Naive thymus-derived CD4-positive, alpha-beta T cell (primary cell): ENCODE results near the gene STAT3. TPM values are rescaled to one million over a fixed set of nuclear protein-coding genes. Genes with fewer than 3 reads are reported as not detected.

ENCODE experiments used
- ATAC-seq: fragments of 150-1000 bp; cut with Tn5 transposase; 2 replicates; pipeline ENCODE4 v1.10.0; 2021; ENCODE audit warnings: mild to moderate bottlenecking, moderate library complexity
- CTCF ChIA-PET: fragments of 350-600 bp; sonication (Branson Sonifier 250); formaldehyde crosslinking; loops from one replicate; lab custom pipeline; 2021; ENCODE audit warnings: antibody characterized with exemption; lab: Charles Lee
- POLR2A ChIA-PET: fragments of 350-600 bp; sonication (Branson Sonifier 250); formaldehyde crosslinking; loops from one replicate; lab custom pipeline; 2021; ENCODE audit warnings: antibody characterized with exemption, inconsistent platforms; lab: Charles Lee
- DNase-seq, 9 donors: peaks; one replicate each; pipeline versions ENCODE4 v3.0.0 to v3.0.0-alpha.2; 2020 to 2022; ENCODE audit warnings: mixed read lengths in 1 of 9
- H3K27ac ChIP-seq: one replicate; pipeline ENCODE4 v1.7.0; 2013; ENCODE audit warnings: mild to moderate bottlenecking, low read depth, low read length, moderate library complexity
- H3K27me3 ChIP-seq, 2 donors: one replicate each; pipeline ENCODE4 v1.7.0; 2013; ENCODE audit warnings: low read length in 2 of 2, mild to moderate bottlenecking in 2 of 2, moderate library complexity in 2 of 2; ENCODE audit not compliant: control insufficient read depth in 2 of 2, insufficient read depth in 2 of 2
- H3K36me3 ChIP-seq, 3 experiments: 1 replicate in 2 of 3; 2 replicates in 1 of 3; pipeline ENCODE4 v1.7.0; 2013; ENCODE audit warnings: low read length in 3 of 3, mild to moderate bottlenecking in 3 of 3, moderate library complexity in 1 of 3; ENCODE audit not compliant: insufficient read depth in 3 of 3, control insufficient read depth in 2 of 3
- H3K4me1 ChIP-seq, 2 donors: one replicate each; pipeline ENCODE4 v1.7.0; 2013; ENCODE audit warnings: low read length in 2 of 2, mild to moderate bottlenecking in 2 of 2, moderate library complexity in 1 of 2; ENCODE audit not compliant: control insufficient read depth in 2 of 2, insufficient read depth in 2 of 2
- H3K4me3 ChIP-seq: 2 replicates; pipeline ENCODE4 v1.7.0; 2013; ENCODE audit warnings: mild to moderate bottlenecking, low read length
- H3K9me3 ChIP-seq, 3 experiments: 1 replicate in 2 of 3; 2 replicates in 1 of 3; pipeline ENCODE4 v1.7.0; 2013; ENCODE audit warnings: low read length in 3 of 3; ENCODE audit not compliant: control insufficient read depth in 2 of 3
- H3K27ac Mint-ChIP-seq, 9 donors: one replicate each; pipeline ENCODE4 v1.8.0; 2020 to 2022; ENCODE audit warnings: mixed read lengths in 9 of 9, mild to moderate bottlenecking in 8 of 9, moderate library complexity in 5 of 9, inconsistent platforms in 2 of 9
- H3K27me3 Mint-ChIP-seq, 5 donors: one replicate each; pipeline ENCODE4 v1.8.0; 2021 to 2022; ENCODE audit warnings: mixed read lengths in 5 of 5, mild to moderate bottlenecking in 1 of 5
- H3K36me3 Mint-ChIP-seq, 5 donors: one replicate each; pipeline ENCODE4 v1.8.0; 2020 to 2022; ENCODE audit warnings: mixed read lengths in 5 of 5, mild to moderate bottlenecking in 3 of 5, inconsistent platforms in 1 of 5
- H3K4me1 Mint-ChIP-seq, 7 donors: one replicate each; pipeline ENCODE4 v1.8.0; 2020 to 2022; ENCODE audit warnings: mixed read lengths in 7 of 7, mild to moderate bottlenecking in 3 of 7, inconsistent platforms in 1 of 7
- H3K4me3 Mint-ChIP-seq, 10 donors: one replicate each; pipeline ENCODE4 v1.8.0; 2020 to 2022; ENCODE audit warnings: mild to moderate bottlenecking in 10 of 10, mixed read lengths in 10 of 10, moderate library complexity in 6 of 10, inconsistent platforms in 2 of 10
- H3K9me3 Mint-ChIP-seq, 11 donors: one replicate each; pipeline ENCODE4 v1.8.0; 2020 to 2022; ENCODE audit warnings: mixed read lengths in 11 of 11, mild to moderate bottlenecking in 4 of 11, inconsistent platforms in 1 of 11, moderate library complexity in 1 of 11
- intact Hi-C, 2 donors: fragments of 100-400 bp; cut with micrococcal nuclease; formaldehyde crosslinking; loops; one replicate each; pipeline ENCODE4 v1.15.1; 2023
- polyA plus RNA-seq, 2 donors: library from polyadenylated mRNA; unstranded; fragments of 300-500 nt; fragmentation: Illumina TruSeq; gene quantifications; one replicate each; pipeline ENCODE4 v1.2.3, GENCODE V29; 2021
- total RNA-seq, 6 experiments: library from RNA in 5 of 6; stranded (reverse) in 5 of 6; gene quantifications; 1 replicate in 5 of 6; 2 replicates in 1 of 6; pipeline ENCODE4 v1.2.3 and lab custom pipeline; 2021 to 2026

STAT3 gene
- total and polyA plus RNA-seq, 7 experiments from 2014 or later = 133 to 275 (median 189) TPM

GRCh38 chr17:42386777-42387657 lies 1.2 kb downstream of the STAT3 start:
- no peaks in the 10 kb centered on the region for H3K27me3 ChIP-seq
- H3K4me3 ChIP-seq = peak overlapping the region; percentile 65
- peak overlapping the region; percentile 94 for H3K27ac ChIP-seq
- Mint-ChIP-seq H3K27me3 (peaks cover 0 to 3% (median 0%) of the 10 kb centered on the region in 5 donors), H3K27ac (peak overlapping the region; percentile 99 to 100 (median 100)), H3K4me1 (peaks cover 37 to 69% (median 63%) of the 10 kb centered on the region in 7 donors), H3K4me3 (peak overlapping the region; percentile 87 to 99 (median 96)), H3K9me3 (peaks cover 0 to 4% (median 0%) of the 10 kb centered on the region in 11 donors), H3K36me3 (peaks cover 0 to 9% (median 0%) of the 10 kb centered on the region in 5 donors)
- ATAC-seq (no peak), DNase-seq (peak in 5 of 9 donors; percentile 25 to 56 (median 39))
- H3K9me3 ChIP-seq = no peaks in the 10 kb centered on the region
- POLR2A ChIA-PET = interaction anchor here (0.6 to 4.0 kb wide), 8 partner anchors 11 to 137 kb away, joined by 3 to 51 read pairs (median 11); no protein-coding TSS in a partner anchor
- CTCF ChIA-PET = no interaction called here
- intact Hi-C loops = loop anchor here (5.0 to 10.0 kb wide), 4 partner anchors 70 to 1000 kb away; partner anchors contain the start of genes ATP6V0A1 (in 1 of the 2) and KCNH4 (in 1 of the 2)
- peaks cover 13 to 20% of the 10 kb centered on the region in 2 donors for H3K4me1 ChIP-seq
- H3K36me3 ChIP-seq = peaks cover 0 to 7% (median 0%) of the 10 kb centered on the region in 3 experiments

DNA sequence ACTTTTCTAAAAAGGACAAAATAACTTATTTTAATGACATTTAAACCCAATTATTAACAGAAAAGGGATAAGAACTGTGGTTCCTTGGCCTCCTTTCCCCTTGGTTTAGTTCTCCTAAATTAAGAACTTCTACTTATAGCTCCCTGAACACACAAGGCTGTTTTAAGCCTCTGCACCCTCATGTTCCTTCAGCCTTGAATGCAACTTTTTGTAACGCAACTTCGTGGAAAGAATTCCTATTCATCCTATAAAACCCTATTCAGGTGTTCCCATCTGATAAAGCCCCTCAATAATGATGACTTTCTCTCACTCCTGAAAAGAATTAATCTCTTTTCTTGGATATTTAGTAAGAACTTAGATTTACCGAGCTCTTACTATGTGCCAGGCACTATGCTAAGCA lies 6.3 kb downstream of the STAT3 start:
- H3K36me3 Mint-ChIP-seq = peaks cover 0 to 12% (median 6%) of the 10 kb centered on the region in 5 donors
- ChIA-PET CTCF (no interaction called here), POLR2A (interaction anchor here (0.7 to 0.8 kb wide), 2 partner anchors 20 to 173 kb away, joined by 3 read pairs; no protein-coding TSS in a partner anchor)
- Histone ChIP-seq H3K27ac (no peak overlapping the region), H3K27me3 (no peaks in the 10 kb centered on the region), H3K4me1 (peaks cover 27 to 29% of the 10 kb centered on the region in 2 donors), H3K4me3 (no peak overlapping the region), H3K36me3 (no peaks in the 10 kb centered on the region), H3K9me3 (no peaks in the 10 kb centered on the region)
- intact Hi-C loops = loop anchor here in 1 of 2 donors (10.0 kb wide), 1 partner anchor 983 kb away; no protein-coding TSS in a partner anchor
- H3K4me1 Mint-ChIP-seq = peaks cover 48 to 92% (median 82%) of the 10 kb centered on the region in 7 donors
- H3K9me3 Mint-ChIP-seq = peaks cover 0 to 4% (median 0%) of the 10 kb centered on the region in 11 donors
- DNase-seq = no peak
- peak overlapping the region; percentile 18 to 79 (median 54) for H3K27ac Mint-ChIP-seq
- peak overlapping the region in 4 of 10 donors; percentile 4 to 37 (median 26) for H3K4me3 Mint-ChIP-seq
- no peaks in the 10 kb centered on the region for H3K27me3 Mint-ChIP-seq
- ATAC-seq = no peak

- DNase-seq (no peak), ATAC-seq (no peak)
- peaks cover 0 to 8% (median 6%) of the 10 kb centered on the region in 5 donors for H3K36me3 Mint-ChIP-seq
- CTCF ChIA-PET = no interaction called here
- H3K27ac Mint-ChIP-seq = peak overlapping the region in 5 of 9 donors; percentile 23 to 63 (median 38)
- peaks cover 41 to 83% (median 76%) of the 10 kb centered on the region in 7 donors for H3K4me1 Mint-ChIP-seq
- H3K4me3 Mint-ChIP-seq = peak overlapping the region in 3 of 10 donors; percentile 18 to 40 (median 37)
- H3K4me3 ChIP-seq = no peak overlapping the region
- no peaks in the 10 kb centered on the region for H3K27me3 Mint-ChIP-seq
- no peaks in the 10 kb centered on the region for H3K27me3 ChIP-seq
- intact Hi-C loops = loop anchor here in 1 of 2 donors (10.0 kb wide), 1 partner anchor 984 kb away; no protein-coding TSS in a partner anchor
- H3K4me1 ChIP-seq = peaks cover 21 to 27% of the 10 kb centered on the region in 2 donors
- H3K9me3 ChIP-seq = no peaks in the 10 kb centered on the region
- H3K9me3 Mint-ChIP-seq = no peaks in the 10 kb centered on the region
- no peak overlapping the region for H3K27ac ChIP-seq
- POLR2A ChIA-PET = interaction anchor here (0.8 to 1.4 kb wide), 2 partner anchors 8 to 172 kb away, joined by 3 to 4 read pairs; partner anchors contain the start of gene STAT3
- H3K36me3 ChIP-seq = no peaks in the 10 kb centered on the region
Measured at GRCh38 chr17:42380935-42381334, 7.3 kb downstream of the STAT3 start.

DNA sequence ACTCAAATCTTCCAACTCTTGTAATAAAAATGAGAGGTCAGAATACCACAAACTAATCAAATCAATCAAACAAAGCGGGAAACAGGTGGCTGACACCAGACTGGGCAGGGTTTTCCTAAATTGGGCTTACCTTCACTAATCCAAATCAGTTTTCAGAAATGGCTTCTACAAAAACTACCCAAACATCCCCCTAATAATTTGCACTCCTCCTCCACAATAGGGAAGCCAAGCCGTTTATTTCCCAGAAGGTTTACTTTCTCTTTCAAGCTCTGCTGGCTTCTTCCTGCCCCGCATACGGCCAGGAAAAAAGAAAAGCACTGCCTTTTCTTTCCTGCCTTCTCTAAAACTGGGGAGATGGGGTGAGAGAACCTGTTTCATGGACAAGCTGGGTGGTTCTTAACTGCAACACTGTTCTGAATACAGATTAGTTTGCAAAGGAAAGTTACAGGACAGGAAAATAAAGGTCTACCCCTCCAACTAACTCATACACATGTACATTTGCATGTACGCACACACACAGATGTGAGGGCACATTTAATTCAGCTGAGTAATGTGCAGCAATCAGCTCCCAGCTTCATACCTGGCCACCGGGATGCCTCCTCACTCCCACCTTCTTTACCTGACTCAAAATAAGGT lies 9.2 kb downstream of the STAT3 start:
- Mint-ChIP-seq H3K4me1 (peaks cover 42 to 82% (median 73%) of the 10 kb centered on the region in 7 donors), H3K27me3 (no peaks in the 10 kb centered on the region), H3K27ac (peak overlapping the region; percentile 63 to 89 (median 86)), H3K4me3 (peak overlapping the region; percentile 69 to 90 (median 82)), H3K36me3 (peaks cover 0 to 9% (median 5%) of the 10 kb centered on the region in 5 donors), H3K9me3 (no peaks in the 10 kb centered on the region)
- POLR2A ChIA-PET = interaction anchor here (0.8 to 1.4 kb wide), 4 partner anchors 10 to 43 kb away, joined by 3 to 11 read pairs (median 4); partner anchors contain the start of gene STAT3
- H3K9me3 ChIP-seq = no peaks in the 10 kb centered on the region
- H3K36me3 ChIP-seq = no peaks in the 10 kb centered on the region
- peak; percentile 55 for ATAC-seq
- H3K27me3 ChIP-seq = no peaks in the 10 kb centered on the region
- intact Hi-C loops = loop anchor here in 1 of 2 donors (2.0 kb wide), 1 partner anchor 14 kb away; no protein-coding TSS in a partner anchor
- CTCF ChIA-PET = interaction anchor here (0.8 to 1.2 kb wide), 2 partner anchors 9 to 66 kb away, joined by 3 to 4 read pairs; partner anchors contain the start of gene STAT3
- H3K4me1 ChIP-seq = peaks cover 16 to 21% of the 10 kb centered on the region in 2 donors
- peak in 1 of 9 donors; percentile 27 for DNase-seq
- peak overlapping the region; percentile 58 for H3K27ac ChIP-seq
- peak overlapping the region; percentile 34 for H3K4me3 ChIP-seq

GRCh38 chr17:42378359-42378958 lies 9.8 kb downstream of the STAT3 start:
- Mint-ChIP-seq H3K27ac (peak overlapping the region; percentile 54 to 87 (median 82)), H3K4me1 (peaks cover 38 to 79% (median 69%) of the 10 kb centered on the region in 7 donors), H3K27me3 (no peaks in the 10 kb centered on the region), H3K36me3 (peaks cover 0 to 9% (median 5%) of the 10 kb centered on the region in 5 donors), H3K9me3 (no peaks in the 10 kb centered on the region), H3K4me3 (peak overlapping the region; percentile 69 to 90 (median 82))
- Histone ChIP-seq H3K4me3 (peak overlapping the region; percentile 34), H3K27me3 (no peaks in the 10 kb centered on the region), H3K4me1 (peaks cover 16 to 21% of the 10 kb centered on the region in 2 donors), H3K9me3 (no peaks in the 10 kb centered on the region), H3K36me3 (no peaks in the 10 kb centered on the region), H3K27ac (peak overlapping the region; percentile 58)
- ChIA-PET POLR2A (interaction anchor here (0.8 to 1.4 kb wide), 5 partner anchors 10 to 43 kb away, joined by 3 to 11 read pairs (median 5); partner anchors contain the start of gene STAT3), CTCF (interaction anchor here (0.8 to 1.2 kb wide), 2 partner anchors 10 to 65 kb away, joined by 3 to 4 read pairs; partner anchors contain the start of gene STAT3)
- ATAC-seq = no peak
- intact Hi-C loops = loop anchor here in 1 of 2 donors (2.0 kb wide), 1 partner anchor 14 kb away; no protein-coding TSS in a partner anchor
- no peak for DNase-seq
